HG03066 (cell line): Measurements from ENCODE around the gene CCDC81.

Experiments
- ATAC-seq: cut with Tn5 transposase; IDR thresholded peaks from one replicate; pipeline ENCODE4 v1.9.1; 2021; ENCODE audit warnings: low read depth; ENCODE audit not compliant: unreplicated experiment

CCDC81 gene

DNA sequence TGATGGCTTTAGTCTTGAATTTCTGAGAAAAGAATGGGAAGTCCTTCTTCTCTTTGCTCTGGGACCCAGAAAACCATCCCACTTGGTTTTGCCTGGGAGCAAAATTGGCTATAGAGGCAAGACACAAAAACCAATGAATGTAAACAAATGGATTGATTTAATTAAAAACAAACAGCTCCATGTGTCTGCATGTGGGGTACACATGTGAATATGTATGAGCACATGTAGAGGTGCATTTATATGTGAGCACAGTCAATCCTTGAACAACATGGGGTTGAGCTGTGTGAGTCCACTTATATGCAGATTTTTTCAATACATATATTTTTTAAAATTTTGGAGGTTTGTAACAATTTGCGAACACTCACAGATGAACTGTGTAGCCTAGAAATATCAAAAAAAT, 87.2 kb downstream of the CCDC81 start:
- ATAC-seq: no peak

- ATAC-seq: no peak
These were observed 88.4 kb downstream of the CCDC81 start for GRCh38 chr11:86463120-86463519.

DNA sequence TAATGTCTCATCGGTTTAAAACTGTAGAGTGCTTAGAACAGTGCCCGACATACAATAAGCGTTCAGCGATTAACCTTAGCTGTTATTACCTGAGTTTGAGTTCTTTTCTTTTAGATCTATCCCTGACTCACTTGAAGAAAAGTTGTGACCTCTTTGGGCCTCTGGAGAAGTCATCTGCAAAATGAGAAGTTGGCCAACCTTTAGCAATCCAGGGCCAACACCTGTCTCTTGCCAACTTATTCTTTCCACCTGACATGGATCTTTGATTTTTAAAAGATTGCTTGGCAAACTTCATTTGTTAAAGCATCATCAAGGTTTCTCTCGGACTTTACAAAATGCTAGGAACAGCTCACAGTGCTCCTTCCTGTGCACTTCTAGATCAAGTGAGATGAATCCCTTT, 89.3 kb downstream of the CCDC81 start:
- no peak for ATAC-seq

DNA sequence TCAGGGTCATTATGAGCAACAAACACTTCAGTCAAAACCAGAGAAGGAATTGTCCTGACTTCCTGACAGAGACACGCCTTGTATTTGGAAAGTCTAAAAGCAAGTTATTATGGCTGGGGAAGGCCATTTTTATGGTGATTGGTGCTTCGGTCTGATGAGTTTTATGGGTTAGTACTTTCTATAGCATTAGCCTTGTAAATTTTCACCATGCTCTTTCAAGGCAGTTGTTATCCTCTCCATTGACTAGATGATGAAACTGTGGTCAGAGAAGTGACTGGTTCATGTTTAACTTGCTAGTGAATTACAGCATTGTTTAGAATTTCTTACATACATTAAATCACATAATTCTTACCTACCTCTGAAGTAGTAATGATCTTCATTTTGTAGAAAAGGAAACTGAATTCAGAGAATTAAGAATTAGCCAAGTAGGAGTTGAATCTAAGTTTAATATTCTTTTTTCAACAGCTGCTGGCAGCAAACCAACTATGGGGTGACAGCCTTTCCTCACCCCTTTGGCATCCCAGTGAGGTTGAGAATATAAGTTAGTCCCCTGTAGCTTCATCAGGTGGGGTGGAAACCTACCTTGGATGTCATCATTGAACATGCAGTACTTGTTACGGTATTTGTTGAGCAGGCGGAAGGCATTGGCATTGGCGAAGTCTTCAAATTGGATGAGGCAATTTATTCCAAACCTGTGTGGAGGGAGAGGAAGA, 90.0 kb downstream of the CCDC81 start:
- no peak for ATAC-seq

DNA sequence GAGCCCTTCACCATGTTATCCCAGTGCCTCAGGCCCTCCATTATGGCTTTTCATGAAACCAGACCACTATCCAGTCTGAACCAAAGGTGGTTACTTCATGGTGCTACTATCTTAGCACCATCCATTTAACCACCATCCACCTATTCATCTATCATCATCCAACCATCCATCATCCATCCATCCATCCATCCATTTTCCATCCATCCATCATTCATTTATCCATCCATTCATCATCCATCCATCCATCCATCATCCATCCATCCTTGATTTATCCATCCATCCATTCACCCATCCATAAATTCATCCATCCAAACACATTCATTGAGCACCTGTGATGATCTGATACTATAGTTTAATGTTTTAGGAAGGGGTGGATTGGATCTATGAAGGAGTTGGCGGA, 93.5 kb downstream of the CCDC81 start:
- ATAC-seq: no peak

GRCh38 chr11:86469491-86470388, 95.1 kb downstream of the CCDC81 start:
- ATAC-seq: no peak
